ENCODE measurements around the gene CXCR6.

Gene CXCR6

GRCh38 chr3:45922039-45922326, 21.3 kb upstream of the CXCR6 start:
- DNase-seq (ENCODE audit: low read depth in 2 of 2), result no peak

- DNase-seq (ENCODE audit: low read depth in 2 of 2), result no peak
These were observed 20.2 kb upstream of the CXCR6 start for GRCh38 chr3:45922950-45923590.

- no peak for DNase-seq (ENCODE audit: low read depth in 2 of 2)
These were observed 19.5 kb upstream of the CXCR6 start for GRCh38 chr3:45923755-45924154.

GRCh38 chr3:45927881-45928280, 15.4 kb upstream of the CXCR6 start:
- no peak for DNase-seq (ENCODE audit: low read depth in 2 of 2)

- DNase-seq (ENCODE audit: low read depth in 2 of 2), result peak; percentile 59 to 62
These were observed 14.1 kb upstream of the CXCR6 start for GRCh38 chr3:45929042-45929679.

GRCh38 chr3:45931496-45931895, 11.8 kb upstream of the CXCR6 start:
- no peak for DNase-seq (ENCODE audit: low read depth in 2 of 2)

- DNase-seq (ENCODE audit: low read depth in 2 of 2), result no peak
These were observed 11.2 kb upstream of the CXCR6 start for GRCh38 chr3:45932112-45932511.

GRCh38 chr3:45933591-45933990, 9.7 kb upstream of the CXCR6 start:
- DNase-seq (ENCODE audit: low read depth in 2 of 2), result no peak

- DNase-seq (ENCODE audit: low read depth in 2 of 2), result no peak
These were observed 7.0 kb upstream of the CXCR6 start for GRCh38 chr3:45936261-45936660.

GRCh38 chr3:45937206-45938042, 5.8 kb upstream of the CXCR6 start:
- DNase-seq (ENCODE audit: low read depth in 2 of 2), result no peak

GRCh38 chr3:45938043-45938435, 5.2 kb upstream of the CXCR6 start:
- DNase-seq (ENCODE audit: low read depth in 2 of 2), result no peak

GRCh38 chr3:45938864-45939263, 4.4 kb upstream of the CXCR6 start:
- DNase-seq (ENCODE audit: low read depth in 2 of 2), result peak; percentile 71 to 87

GRCh38 chr3:45939341-45939771, 3.9 kb upstream of the CXCR6 start:
- no peak for DNase-seq (ENCODE audit: low read depth in 2 of 2)

- no peak for DNase-seq (ENCODE audit: low read depth in 2 of 2)
These were observed 3.1 kb upstream of the CXCR6 start for GRCh38 chr3:45940004-45940780.

- DNase-seq (ENCODE audit: low read depth in 2 of 2), result no peak
These were observed 2.4 kb upstream of the CXCR6 start for GRCh38 chr3:45940781-45941365.

- no peak for DNase-seq (ENCODE audit: low read depth in 2 of 2)
These were observed 1.0 kb upstream of the CXCR6 start for GRCh38 chr3:45942051-45942825.

GRCh38 chr3:45944830-45945620, 1.8 kb downstream of the CXCR6 start:
- no peak for DNase-seq (ENCODE audit: low read depth in 2 of 2)

GRCh38 chr3:45946307-45946706, 3.0 kb downstream of the CXCR6 start:
- no peak for DNase-seq (ENCODE audit: low read depth in 2 of 2)

- no peak for DNase-seq (ENCODE audit: low read depth in 2 of 2)
These were observed 3.6 kb downstream of the CXCR6 start for GRCh38 chr3:45946875-45947274.

- DNase-seq (ENCODE audit: low read depth in 2 of 2), result no peak
These were observed 4.1 kb downstream of the CXCR6 start for GRCh38 chr3:45947361-45947760.
